Keratinocyte (primary cell): ENCODE measurements around the gene ARHGEF16. TPM values are rescaled to one million over a fixed set of nuclear protein-coding genes. Genes with fewer than 3 reads are reported as not detected.
A peak's percentile ranks its signal among the peaks of the same experiment; 100 is the strongest.

ENCODE experiments used
- DNase-seq: peaks from one replicate; pipeline ENCODE4 v3.0.0-alpha.2; 2011; ENCODE audit warnings: low read depth, missing footprints, low spot score
- FAIRE-seq: peaks from 2 replicates; lab custom pipeline; 2011; peaks lifted over from hg19 to GRCh38; lab: Jason Lieb, UNC
- H2AFZ ChIP-seq: 2 replicates; pipeline ENCODE4 v1.6.0; 2012; ENCODE audit warnings: low read length, control low read depth, inconsistent platforms; ENCODE audit not compliant: control insufficient read depth
- H3K27ac ChIP-seq: 2 replicates; pipeline ENCODE4 v1.5.1; 2011; ENCODE audit warnings: low read length; ENCODE audit not compliant: control insufficient read depth, insufficient read depth
- H3K27me3 ChIP-seq: 3 replicates; pipeline ENCODE4 v1.6.0; 2011; ENCODE audit warnings: low read length; ENCODE audit not compliant: control insufficient read depth, insufficient read depth; ENCODE audit errors: extremely low read depth
- H3K36me3 ChIP-seq, 2 experiments: 2 replicates in 1 of 2; 3 replicates in 1 of 2; pipeline ENCODE4 v1.5.1; 2011; ENCODE audit warnings: low read length in 2 of 2, mild to moderate bottlenecking in 1 of 2; ENCODE audit not compliant: control insufficient read depth in 2 of 2, insufficient read depth in 2 of 2; ENCODE audit errors: extremely low read depth in 1 of 2
- H3K4me1 ChIP-seq: 3 replicates; pipeline ENCODE4 v1.5.1; 2011; ENCODE audit warnings: low read length; ENCODE audit not compliant: control insufficient read depth, insufficient read depth; ENCODE audit errors: extremely low read depth
- H3K4me2 ChIP-seq: 3 replicates; pipeline ENCODE4 v1.6.0; 2011; ENCODE audit warnings: low read depth, low read length; ENCODE audit not compliant: control insufficient read depth, insufficient read depth; ENCODE audit errors: extremely low read depth
- H3K4me3 ChIP-seq, 3 experiments: fragments of 200-600 bp in 1 of 3; sonication (generic) in 1 of 3; 2 replicates in 2 of 3; 3 replicates in 1 of 3; pipeline ENCODE4 v1.5.1; 2011 to 2016; ENCODE audit warnings: low read length in 3 of 3, mild to moderate bottlenecking in 3 of 3, control low read depth in 2 of 3, inconsistent platforms in 1 of 3, low read depth in 1 of 3, mixed read lengths in 1 of 3, mixed run types in 1 of 3, moderate library complexity in 1 of 3; ENCODE audit not compliant: control insufficient read depth in 2 of 3, insufficient read depth in 2 of 3; ENCODE audit errors: extremely low read depth in 1 of 3
- H3K79me2 ChIP-seq: 2 replicates; pipeline ENCODE4 v1.6.0; 2012; ENCODE audit warnings: low read length; ENCODE audit not compliant: control insufficient read depth, insufficient read depth
- H3K9ac ChIP-seq: 3 replicates; pipeline ENCODE4 v1.6.0; 2011; ENCODE audit warnings: low read length; ENCODE audit not compliant: control insufficient read depth, insufficient read depth; ENCODE audit errors: extremely low read depth
- H3K9me1 ChIP-seq: 3 replicates; pipeline ENCODE4 v1.6.0; 2011; ENCODE audit warnings: low read length; ENCODE audit not compliant: control insufficient read depth, insufficient read depth; ENCODE audit errors: extremely low read depth
- H3K9me3 ChIP-seq: 2 replicates; pipeline ENCODE4 v1.5.1; 2012; ENCODE audit warnings: low read depth, low read length; ENCODE audit not compliant: control insufficient read depth
- H4K20me1 ChIP-seq: 3 replicates; pipeline ENCODE4 v1.6.0; 2011; ENCODE audit warnings: low read length; ENCODE audit not compliant: control insufficient read depth, insufficient read depth; ENCODE audit errors: extremely low read depth
- EZH2 ChIP-seq: IDR thresholded peaks from one replicate; pipeline ENCODE4 v1.6.1; 2012; ENCODE audit warnings: inconsistent platforms, mild to moderate bottlenecking, low read length, moderate library complexity
- dilution Hi-C: fragments of 300-500 bp; cut with MboI; formaldehyde crosslinking; loops from one replicate; pipeline ENCODE4 v1.7.0; 2020; ENCODE audit warnings: low sequenced_read_pairs; ENCODE audit not compliant: extremely low pct_ligation_motif_present
- polyA plus RNA-seq, 5 experiments: library from polyadenylated mRNA; depleted of rRNA in 3 of 5; stranded (reverse) in 3 of 5; stranded (forward) in 1 of 5; unstranded in 1 of 5; fragments of >200 nt; gene quantifications; 1 replicate in 1 of 5; 2 replicates in 3 of 5; 3 replicates in 1 of 5; pipeline versions ENCODE4 v1.2.1 to v1.2.3, GENCODE V29; 2011 to 2012; ENCODE audit warnings: missing spikeins in 2 of 5, low read depth in 1 of 5, low replicate concordance in 1 of 5
- TF ChIP-seq, protein P1 (sequence below), 3 experiments: IDR thresholded peaks in 1 of 3; conservative IDR thresholded peaks in 1 of 3; optimal IDR thresholded peaks in 1 of 3; 2 replicates in 2 of 3; 3 replicates in 1 of 3; pipeline versions ENCODE3 to v1.5.1; 2011; ENCODE audit warnings: low read length in 3 of 3, mild to moderate bottlenecking in 3 of 3, moderate library complexity in 2 of 3, control low read depth in 1 of 3, inconsistent platforms in 1 of 3; ENCODE audit not compliant: insufficient read depth in 2 of 3; ENCODE audit errors: extremely low read depth in 1 of 3

The ARHGEF16 gene
- polyA plus RNA-seq, 1 donor (not counting 4 experiments of a cell fraction or from before 2014, with no cell fraction given) = 6.2 TPM

DNA sequence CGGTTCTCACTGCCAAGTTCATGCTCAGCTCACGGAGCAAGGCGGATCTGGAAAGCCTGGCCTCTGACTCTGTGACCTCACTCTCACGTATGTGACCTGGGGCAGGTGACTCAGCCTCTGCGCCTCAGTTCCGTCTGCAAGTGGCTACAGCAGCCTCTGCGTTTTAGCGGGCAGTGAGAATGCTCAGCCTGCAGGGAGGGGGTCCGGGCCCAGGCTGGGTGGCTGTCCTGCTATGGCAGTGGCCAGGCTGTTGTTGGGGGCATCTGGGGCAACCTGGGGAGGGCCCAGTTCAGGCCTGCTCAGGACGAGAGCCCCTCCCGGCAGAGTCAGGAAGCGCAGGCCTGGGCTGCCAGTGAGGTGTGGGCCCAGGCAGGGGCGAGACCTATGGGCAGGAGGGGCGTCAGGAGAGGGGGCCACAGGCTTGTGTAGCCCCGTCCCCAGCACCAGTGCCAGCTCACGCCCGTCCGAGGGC lies 27.9 kb downstream of the ARHGEF16 start:
- H2AFZ ChIP-seq = no peak overlapping the region
- no peak overlapping the region for H3K4me3 ChIP-seq
- H3K36me3 ChIP-seq = peaks cover 0 to 3% of the 10 kb centered on the region in 2 experiments
- DNase-seq = peak; percentile 75
- no peak for TF ChIP-seq EZH2
- TF ChIP-seq, protein P1, sequence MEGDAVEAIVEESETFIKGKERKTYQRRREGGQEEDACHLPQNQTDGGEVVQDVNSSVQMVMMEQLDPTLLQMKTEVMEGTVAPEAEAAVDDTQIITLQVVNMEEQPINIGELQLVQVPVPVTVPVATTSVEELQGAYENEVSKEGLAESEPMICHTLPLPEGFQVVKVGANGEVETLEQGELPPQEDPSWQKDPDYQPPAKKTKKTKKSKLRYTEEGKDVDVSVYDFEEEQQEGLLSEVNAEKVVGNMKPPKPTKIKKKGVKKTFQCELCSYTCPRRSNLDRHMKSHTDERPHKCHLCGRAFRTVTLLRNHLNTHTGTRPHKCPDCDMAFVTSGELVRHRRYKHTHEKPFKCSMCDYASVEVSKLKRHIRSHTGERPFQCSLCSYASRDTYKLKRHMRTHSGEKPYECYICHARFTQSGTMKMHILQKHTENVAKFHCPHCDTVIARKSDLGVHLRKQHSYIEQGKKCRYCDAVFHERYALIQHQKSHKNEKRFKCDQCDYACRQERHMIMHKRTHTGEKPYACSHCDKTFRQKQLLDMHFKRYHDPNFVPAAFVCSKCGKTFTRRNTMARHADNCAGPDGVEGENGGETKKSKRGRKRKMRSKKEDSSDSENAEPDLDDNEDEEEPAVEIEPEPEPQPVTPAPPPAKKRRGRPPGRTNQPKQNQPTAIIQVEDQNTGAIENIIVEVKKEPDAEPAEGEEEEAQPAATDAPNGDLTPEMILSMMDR (optimal IDR thresholded peaks at IDR 0.05 in 1 of 3, IDR thresholded peaks at IDR 0.05 in 1 of 3, conservative IDR thresholded peaks at IDR 0.05 in 1 of 3; ENCODE audit: extremely low read depth in 1 of 3, insufficient read depth in 2 of 3, low read length in 3 of 3) = peak in 2 of 3 experiments; percentile 28 to 69
- H3K27me3 ChIP-seq = no peaks in the 10 kb centered on the region
- FAIRE-seq = peak; percentile 92
- dilution Hi-C loops = no loop called here
- no peaks in the 10 kb centered on the region for H3K9me1 ChIP-seq
- H4K20me1 ChIP-seq = no peaks in the 10 kb centered on the region
- peak overlapping the region; percentile 22 for H3K4me2 ChIP-seq
- peak overlapping the region; percentile 22 for H3K9ac ChIP-seq
- H3K9me3 ChIP-seq = no peaks in the 10 kb centered on the region
- peaks cover 16% of the 10 kb centered on the region for H3K4me1 ChIP-seq
- H3K27ac ChIP-seq = peak overlapping the region; percentile 14
- no peaks in the 10 kb centered on the region for H3K79me2 ChIP-seq

DNA sequence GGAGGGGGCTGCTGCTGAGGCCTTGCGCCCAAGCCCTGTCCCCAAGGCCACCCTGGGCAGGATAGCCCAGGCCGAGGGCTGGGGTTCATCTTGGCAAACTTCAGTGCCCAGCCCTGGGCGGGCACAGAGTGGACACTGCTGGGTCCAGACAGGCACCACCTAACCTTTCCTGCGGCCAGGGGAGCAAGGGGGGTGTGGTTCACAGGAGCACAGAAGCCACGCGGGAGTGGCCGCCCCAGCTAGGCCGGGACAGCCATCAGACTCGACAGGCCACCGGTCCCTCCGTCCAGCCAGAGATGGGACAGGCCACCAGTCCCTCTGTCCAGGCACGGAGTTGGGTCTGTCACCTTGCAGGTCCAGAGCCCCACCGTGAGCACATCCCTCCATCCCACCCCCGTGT lies 28.9 kb downstream of the ARHGEF16 start:
- H3K27ac ChIP-seq = no peak overlapping the region
- TF ChIP-seq, protein P1 (optimal IDR thresholded peaks at IDR 0.05 in 1 of 3, IDR thresholded peaks at IDR 0.05 in 1 of 3, conservative IDR thresholded peaks at IDR 0.05 in 1 of 3; ENCODE audit: extremely low read depth in 1 of 3, insufficient read depth in 2 of 3, low read length in 3 of 3) = no peak
- TF ChIP-seq EZH2 = no peak
- no peak for DNase-seq
- H4K20me1 ChIP-seq = no peaks in the 10 kb centered on the region
- no peak for FAIRE-seq
- H3K4me1 ChIP-seq = peaks cover 16% of the 10 kb centered on the region
- H3K9me1 ChIP-seq = no peaks in the 10 kb centered on the region
- H3K4me2 ChIP-seq = no peak overlapping the region
- no peaks in the 10 kb centered on the region for H3K36me3 ChIP-seq
- H3K9me3 ChIP-seq = no peaks in the 10 kb centered on the region
- no peak overlapping the region for H2AFZ ChIP-seq
- H3K4me3 ChIP-seq = no peak overlapping the region
- H3K9ac ChIP-seq = no peak overlapping the region
- no peaks in the 10 kb centered on the region for H3K27me3 ChIP-seq
- dilution Hi-C loops = no loop called here
- no peaks in the 10 kb centered on the region for H3K79me2 ChIP-seq
